Neural progenitor cell (in vitro differentiated cells): ENCODE results near the gene CBLL1. TPM values are rescaled to one million over a fixed set of nuclear protein-coding genes. Genes with fewer than 3 reads are reported as not detected.

Experiments used
- DNase-seq: peaks from one replicate; pipeline ENCODE4 v3.0.0-alpha.2; 2016; ENCODE audit warnings: low spot score
- H2AFZ ChIP-seq: fragments of 200-600 bp; sonication (generic); replicated peaks from 2 replicates; pipeline ENCODE4 v1.6.1; 2016; ENCODE audit warnings: antibody characterized with exemption
- H3F3A ChIP-seq: fragments of 200-600 bp; sonication (generic); 2 replicates; pipeline ENCODE4 v1.6.1; 2016; ENCODE audit warnings: antibody characterized with exemption, low read depth
- H3K27ac ChIP-seq: fragments of 200-600 bp; sonication (generic); 2 replicates; pipeline ENCODE4 v1.5.1; 2016; ENCODE audit warnings: mild to moderate bottlenecking
- H3K27me3 ChIP-seq: fragments of 200-600 bp; sonication (generic); 2 replicates; pipeline ENCODE4 v1.6.1; 2016; ENCODE audit warnings: mild to moderate bottlenecking, moderate library complexity
- H3K36me3 ChIP-seq: fragments of 200-600 bp; sonication (generic); 2 replicates; pipeline ENCODE4 v1.5.1; 2016
- H3K4me1 ChIP-seq: fragments of 200-600 bp; sonication (generic); 2 replicates; pipeline ENCODE4 v1.6.1; 2016; ENCODE audit warnings: mixed run types
- H3K4me2 ChIP-seq: fragments of 200-600 bp; sonication (generic); 2 replicates; pipeline ENCODE4 v1.6.1; 2016
- H3K4me3 ChIP-seq: fragments of 200-600 bp; sonication (generic); 2 replicates; pipeline ENCODE4 v1.5.1; 2016
- H3K79me2 ChIP-seq: fragments of 200-600 bp; sonication (generic); 2 replicates; pipeline ENCODE4 v1.6.1; 2016; ENCODE audit warnings: low read depth
- H3K9ac ChIP-seq: fragments of 200-600 bp; sonication (generic); 2 replicates; pipeline ENCODE4 v1.6.1; 2016
- H3K9me3 ChIP-seq: fragments of 200-600 bp; sonication (generic); 2 replicates; pipeline ENCODE4 v1.5.1; 2016; ENCODE audit warnings: low read depth
- H4K20me1 ChIP-seq: fragments of 200-600 bp; sonication (generic); 2 replicates; pipeline ENCODE4 v1.6.1; 2016; ENCODE audit warnings: low read depth
- H3K27ac Mint-ChIP-seq: 3 replicates; pipeline ENCODE4 v1.8.0; 2021; ENCODE audit warnings: mixed read lengths
- H3K27me3 Mint-ChIP-seq: 2 replicates; pipeline ENCODE4 v1.8.0; 2022; ENCODE audit warnings: low read depth, mild to moderate bottlenecking, inconsistent platforms, moderate library complexity, mixed read lengths; ENCODE audit not compliant: insufficient read depth
- H3K36me3 Mint-ChIP-seq: 3 replicates; pipeline ENCODE4 v1.8.0; 2021; ENCODE audit warnings: mixed read lengths
- H3K4me1 Mint-ChIP-seq: 3 replicates; pipeline ENCODE4 v1.8.0; 2021; ENCODE audit warnings: mixed read lengths
- H3K4me3 Mint-ChIP-seq: 3 replicates; pipeline ENCODE4 v1.8.0; 2021; ENCODE audit warnings: mild to moderate bottlenecking, moderate library complexity, mixed read lengths
- H3K9me3 Mint-ChIP-seq: 3 replicates; pipeline ENCODE4 v1.8.0; 2020; ENCODE audit warnings: mixed read lengths
- EZH2 ChIP-seq: fragments of 200-600 bp; sonication (generic); IDR thresholded peaks from 2 replicates; pipeline ENCODE4 v1.6.1; 2017; ENCODE audit warnings: antibody characterized with exemption, mild to moderate bottlenecking, moderate library complexity
- EZH2phosphoT487 ChIP-seq: fragments of 200-600 bp; sonication (generic); IDR thresholded peaks from 2 replicates; pipeline ENCODE4 v1.6.1; 2017; ENCODE audit warnings: antibody characterized with exemption
- total RNA-seq: library from RNA; depleted of rRNA; stranded (reverse); fragments of >200 nt; gene quantifications from 2 replicates; pipeline ENCODE4 v1.2.3, GENCODE V29; 2015; ENCODE audit warnings: low replicate concordance
- TF ChIP-seq, protein P1 (sequence below): fragments of 200-600 bp; sonication (generic); IDR thresholded peaks from 2 replicates; pipeline ENCODE4 v1.5.1; 2017; ENCODE audit warnings: antibody characterized with exemption, mild to moderate bottlenecking

Gene CBLL1
- total RNA-seq, 1 donor from 2014 or later = 58.0 TPM

DNA sequence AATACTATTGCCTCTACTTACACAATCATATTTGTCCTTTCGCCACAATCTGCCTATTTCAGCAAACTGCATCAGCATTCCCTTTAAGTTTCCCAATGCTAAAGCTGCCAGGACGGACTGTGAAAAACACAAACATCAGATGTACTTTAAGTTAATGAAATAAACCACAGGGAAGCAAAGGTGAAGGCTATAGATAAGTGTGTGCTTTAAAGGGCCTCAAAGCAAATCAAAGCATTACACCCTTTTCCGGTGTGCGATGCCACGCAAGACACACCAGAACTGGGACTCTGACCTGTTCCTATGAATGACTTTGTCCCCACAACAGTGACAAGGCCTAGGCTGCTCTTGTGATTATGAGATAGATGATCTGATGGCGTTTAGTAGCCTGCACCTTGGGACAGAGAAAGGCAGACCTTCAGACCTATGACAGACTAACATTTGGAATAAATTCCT is 35.7 kb downstream of the CBLL1 start:
- Mint-ChIP-seq H3K36me3 (no peaks in the 10 kb centered on the region), H3K4me1 (no peaks in the 10 kb centered on the region), H3K27ac (no peak overlapping the region), H3K4me3 (no peak overlapping the region), H3K27me3 (no peaks in the 10 kb centered on the region), H3K9me3 (no peaks in the 10 kb centered on the region)
- Histone ChIP-seq H3K27ac (no peak overlapping the region), H3K4me1 (no peaks in the 10 kb centered on the region), H2AFZ (no peak overlapping the region), H3K27me3 (no peaks in the 10 kb centered on the region), H3F3A (no peaks in the 10 kb centered on the region), H3K4me3 (no peak overlapping the region), H3K79me2 (no peaks in the 10 kb centered on the region), H4K20me1 (no peaks in the 10 kb centered on the region), H3K9ac (no peak overlapping the region), H3K4me2 (no peak overlapping the region), H3K9me3 (no peaks in the 10 kb centered on the region), H3K36me3 (no peaks in the 10 kb centered on the region)
- TF ChIP-seq, protein P1, sequence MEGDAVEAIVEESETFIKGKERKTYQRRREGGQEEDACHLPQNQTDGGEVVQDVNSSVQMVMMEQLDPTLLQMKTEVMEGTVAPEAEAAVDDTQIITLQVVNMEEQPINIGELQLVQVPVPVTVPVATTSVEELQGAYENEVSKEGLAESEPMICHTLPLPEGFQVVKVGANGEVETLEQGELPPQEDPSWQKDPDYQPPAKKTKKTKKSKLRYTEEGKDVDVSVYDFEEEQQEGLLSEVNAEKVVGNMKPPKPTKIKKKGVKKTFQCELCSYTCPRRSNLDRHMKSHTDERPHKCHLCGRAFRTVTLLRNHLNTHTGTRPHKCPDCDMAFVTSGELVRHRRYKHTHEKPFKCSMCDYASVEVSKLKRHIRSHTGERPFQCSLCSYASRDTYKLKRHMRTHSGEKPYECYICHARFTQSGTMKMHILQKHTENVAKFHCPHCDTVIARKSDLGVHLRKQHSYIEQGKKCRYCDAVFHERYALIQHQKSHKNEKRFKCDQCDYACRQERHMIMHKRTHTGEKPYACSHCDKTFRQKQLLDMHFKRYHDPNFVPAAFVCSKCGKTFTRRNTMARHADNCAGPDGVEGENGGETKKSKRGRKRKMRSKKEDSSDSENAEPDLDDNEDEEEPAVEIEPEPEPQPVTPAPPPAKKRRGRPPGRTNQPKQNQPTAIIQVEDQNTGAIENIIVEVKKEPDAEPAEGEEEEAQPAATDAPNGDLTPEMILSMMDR = no peak
- TF ChIP-seq EZH2phosphoT487 (no peak), EZH2 (no peak)
- DNase-seq = no peak

DNA sequence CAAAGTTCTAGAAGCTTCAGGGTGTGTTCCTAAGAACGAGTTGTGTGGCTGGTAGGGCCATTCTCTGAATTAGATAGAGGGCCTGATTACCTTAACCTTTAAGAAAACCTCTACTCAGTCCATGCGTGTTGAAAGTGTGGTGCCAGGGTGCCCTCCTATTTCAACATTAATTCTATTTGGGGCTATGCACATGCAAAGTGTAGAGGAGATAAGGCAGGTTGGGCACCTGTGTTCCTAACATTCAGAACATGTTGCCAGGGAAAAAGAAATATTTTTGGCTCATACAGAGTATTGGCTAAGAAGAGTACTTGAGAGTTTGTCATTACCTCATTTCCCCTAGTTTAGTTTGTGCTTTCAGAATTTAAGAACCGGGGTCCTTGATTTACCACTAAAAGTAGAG is 38.4 kb downstream of the CBLL1 start:
- H3K4me1 Mint-ChIP-seq = no peaks in the 10 kb centered on the region
- TF ChIP-seq EZH2phosphoT487 (no peak), EZH2 (no peak)
- TF ChIP-seq, protein P1 = no peak
- no peak overlapping the region for H3K27ac Mint-ChIP-seq
- Histone ChIP-seq H3K4me2 (no peak overlapping the region), H3K27ac (no peak overlapping the region), H3K27me3 (no peaks in the 10 kb centered on the region), H3K36me3 (no peaks in the 10 kb centered on the region), H4K20me1 (no peaks in the 10 kb centered on the region), H3K4me3 (no peak overlapping the region), H3K9ac (no peak overlapping the region), H3F3A (no peaks in the 10 kb centered on the region), H3K4me1 (no peaks in the 10 kb centered on the region), H3K79me2 (no peaks in the 10 kb centered on the region), H2AFZ (no peak overlapping the region), H3K9me3 (no peaks in the 10 kb centered on the region)
- no peaks in the 10 kb centered on the region for H3K9me3 Mint-ChIP-seq
- peaks cover 2% of the 10 kb centered on the region for H3K27me3 Mint-ChIP-seq
- H3K36me3 Mint-ChIP-seq = no peaks in the 10 kb centered on the region
- no peak for DNase-seq
- no peak overlapping the region for H3K4me3 Mint-ChIP-seq

DNA sequence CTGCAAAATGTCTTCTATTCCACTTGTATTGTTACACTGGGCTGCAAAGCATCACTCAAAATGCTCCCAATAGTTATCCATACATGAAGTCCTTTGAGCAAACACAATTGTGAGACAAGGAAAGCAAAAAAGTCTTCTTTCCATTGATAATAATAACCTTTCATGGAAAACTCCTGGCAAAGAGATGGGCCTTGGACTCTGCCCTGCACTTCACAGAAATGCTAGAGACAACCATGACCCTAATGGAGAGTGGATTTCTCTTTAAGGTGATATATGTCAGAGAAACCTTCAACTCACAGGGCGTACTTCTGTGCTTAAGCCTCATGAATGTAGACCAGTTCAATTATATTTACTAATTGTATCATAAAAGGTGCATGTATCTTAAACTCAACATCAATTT is 39.7 kb downstream of the CBLL1 start:
- Histone ChIP-seq H3K4me1 (no peaks in the 10 kb centered on the region), H3K9ac (no peak overlapping the region), H3F3A (no peaks in the 10 kb centered on the region), H3K4me2 (no peak overlapping the region), H4K20me1 (no peaks in the 10 kb centered on the region), H3K4me3 (no peak overlapping the region), H2AFZ (no peak overlapping the region), H3K79me2 (no peaks in the 10 kb centered on the region), H3K9me3 (no peaks in the 10 kb centered on the region), H3K36me3 (no peaks in the 10 kb centered on the region), H3K27me3 (no peaks in the 10 kb centered on the region), H3K27ac (no peak overlapping the region)
- Mint-ChIP-seq H3K27ac (no peak overlapping the region), H3K4me1 (no peaks in the 10 kb centered on the region), H3K27me3 (peaks cover 2% of the 10 kb centered on the region), H3K9me3 (no peaks in the 10 kb centered on the region), H3K4me3 (no peak overlapping the region), H3K36me3 (no peaks in the 10 kb centered on the region)
- DNase-seq = no peak
- TF ChIP-seq EZH2 (no peak), EZH2phosphoT487 (no peak)
- TF ChIP-seq, protein P1 = no peak

DNA sequence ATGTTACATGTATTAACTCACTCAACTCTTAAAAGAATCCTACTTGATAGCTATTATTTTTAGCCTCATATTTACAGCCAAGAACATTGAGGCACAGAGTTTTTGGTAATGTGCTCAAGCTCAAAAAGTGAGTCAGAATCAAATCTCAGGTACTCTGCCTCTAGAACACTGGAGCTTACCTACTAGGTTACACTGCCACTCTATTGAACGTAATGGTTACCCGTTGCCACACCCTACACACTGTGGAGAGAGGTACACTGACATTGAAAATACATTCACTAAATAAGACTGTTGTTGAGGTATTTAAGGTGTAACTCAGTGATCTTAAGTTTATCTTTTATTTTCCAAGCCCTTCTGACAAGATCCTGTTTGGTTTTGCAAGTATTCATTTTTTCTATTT is 41.2 kb downstream of the CBLL1 start:
- peaks cover 2% of the 10 kb centered on the region for H3K27me3 Mint-ChIP-seq
- Histone ChIP-seq H3K27ac (no peak overlapping the region), H3K9me3 (no peaks in the 10 kb centered on the region), H4K20me1 (no peaks in the 10 kb centered on the region), H3K9ac (no peak overlapping the region), H3K4me2 (no peak overlapping the region), H3F3A (no peaks in the 10 kb centered on the region), H2AFZ (no peak overlapping the region), H3K36me3 (no peaks in the 10 kb centered on the region), H3K79me2 (no peaks in the 10 kb centered on the region), H3K27me3 (no peaks in the 10 kb centered on the region), H3K4me1 (no peaks in the 10 kb centered on the region), H3K4me3 (no peak overlapping the region)
- no peaks in the 10 kb centered on the region for H3K4me1 Mint-ChIP-seq
- TF ChIP-seq EZH2phosphoT487 = no peak
- TF ChIP-seq, protein P1 = no peak
- TF ChIP-seq EZH2 = no peak
- DNase-seq = no peak
- H3K4me3 Mint-ChIP-seq = no peak overlapping the region
- H3K27ac Mint-ChIP-seq = no peak overlapping the region
- no peaks in the 10 kb centered on the region for H3K36me3 Mint-ChIP-seq
- no peaks in the 10 kb centered on the region for H3K9me3 Mint-ChIP-seq
